ENCODE results near the gene JMJD6. TPM values are rescaled to one million over a fixed set of nuclear protein-coding genes. Genes with fewer than 3 reads are reported as not detected.

Gene JMJD6
- total and polyA plus RNA-seq, 2 of the 8 experiments (the other 6 are each of a cell fraction or from before 2014, with no cell fraction given): 8.6 to 18.6 TPM

DNA sequence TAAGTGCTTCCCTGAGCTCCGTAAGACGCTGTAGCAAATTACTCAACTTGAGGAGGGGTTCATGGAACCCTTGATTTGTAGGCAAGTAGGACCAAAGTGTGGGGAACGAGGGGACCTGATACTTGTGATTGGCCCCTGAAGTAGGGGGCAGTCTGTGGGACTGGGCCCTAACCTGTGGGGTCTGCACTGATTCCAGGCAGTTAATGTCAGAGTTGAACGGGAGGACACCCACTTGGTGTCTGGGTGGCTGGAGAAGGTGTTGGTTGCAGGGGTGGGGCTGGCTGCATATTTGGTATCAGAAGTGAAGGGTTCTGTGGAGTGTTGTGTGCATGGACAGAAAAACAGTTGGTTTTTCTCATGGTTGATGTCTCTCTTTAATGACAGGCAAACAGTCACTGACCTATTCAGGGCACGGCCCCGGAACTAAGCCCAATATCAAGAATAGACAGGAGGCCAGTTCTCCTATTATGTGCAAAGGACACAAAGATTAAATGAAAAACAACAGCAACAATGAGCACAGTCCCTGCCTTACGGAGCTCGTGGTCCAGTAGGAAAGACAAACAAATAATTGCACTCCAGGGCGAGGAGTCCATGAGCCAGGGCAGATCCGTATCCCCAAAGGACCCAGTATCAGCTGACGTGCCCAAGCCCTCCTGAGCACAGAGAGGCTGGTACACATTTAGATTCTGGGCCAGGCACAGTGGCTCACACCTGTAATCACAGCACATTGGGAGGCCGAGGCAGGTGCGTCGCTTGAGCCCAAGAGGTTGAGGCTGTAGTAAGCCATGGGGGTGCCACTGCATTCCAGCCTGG lies 34.8 kb downstream of the JMJD6 start (continued):
- no peak for TF ChIP-seq SIX5 (IDR thresholded peaks at IDR 0.05; ENCODE audit: low read depth, low read length)
- TF ChIP-seq NRF1 (IDR thresholded peaks at IDR 0.05; ENCODE audit: low read depth, low read length): no peak
- no peak for TF ChIP-seq USF2 (IDR thresholded peaks at IDR 0.05; ENCODE audit: low read length)
- TF ChIP-seq EGR1 (IDR thresholded peaks at IDR 0.05; ENCODE audit: borderline replicate concordance, low read depth, low read length): no peak
- TF ChIP-seq CBX5 (IDR thresholded peaks at IDR 0.05; ENCODE audit: low read depth, low read length): no peak

Measured in H1 (cell line).